ENCODE measurements around the gene TRIM8. TPM values are rescaled to one million over a fixed set of nuclear protein-coding genes. Genes with fewer than 3 reads are reported as not detected.

Gene TRIM8
- total and polyA plus RNA-seq, 7 experiments from 2014 or later = 23.9 to 88.7 (median 58.2) TPM

DNA sequence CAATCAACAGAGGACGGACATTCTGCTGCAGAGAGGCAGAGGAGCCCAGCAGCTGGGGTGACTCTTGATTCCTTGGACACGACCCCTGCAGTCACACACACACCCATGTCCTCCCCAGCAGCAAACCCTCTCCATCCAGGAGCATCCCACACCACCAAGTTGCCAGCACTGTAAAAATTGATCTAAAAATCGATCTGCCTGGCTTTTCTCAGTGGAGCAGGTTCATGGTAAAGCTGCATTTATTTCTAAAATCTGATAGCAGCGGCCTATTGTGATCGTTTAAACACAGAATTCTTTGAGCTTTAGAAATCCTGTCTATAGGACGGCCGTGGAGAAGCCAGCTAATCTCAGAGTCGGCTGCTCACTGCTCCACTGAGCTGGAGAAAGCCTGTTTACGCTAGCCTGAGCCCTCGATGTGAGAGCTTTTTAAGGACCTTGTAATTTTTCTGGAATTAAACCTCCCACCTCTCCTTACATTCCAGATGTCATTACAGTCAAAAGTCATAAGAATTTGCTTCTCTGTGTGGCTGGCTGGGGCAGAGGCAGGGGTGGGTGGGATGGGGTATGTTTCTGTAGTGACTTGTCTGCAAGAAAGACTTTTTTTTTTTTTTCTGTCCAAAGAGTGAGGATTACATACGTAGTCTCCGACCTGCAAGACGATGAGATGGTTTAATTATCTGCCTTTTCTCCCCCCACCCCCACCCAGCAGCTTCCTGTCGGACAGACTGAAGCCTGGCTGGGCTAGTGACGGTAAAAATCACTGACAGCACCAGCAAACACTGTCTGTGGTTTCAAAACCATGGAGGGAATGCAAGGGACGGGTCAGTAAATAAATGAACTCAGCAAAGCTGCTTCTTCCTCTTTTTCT, 31.6 kb downstream of the TRIM8 start:
- Histone ChIP-seq H3K27ac (ENCODE audit: low read depth, low read length) (peak overlapping the region; percentile 85), H3K4me1 (ENCODE audit: control insufficient read depth in 2 of 2, insufficient read depth in 2 of 2, low read length in 2 of 2) (peaks cover 18 to 36% of the 10 kb centered on the region in 2 donors), H3K9me3 (ENCODE audit: control insufficient read depth in 2 of 3, low read length in 3 of 3) (no peaks in the 10 kb centered on the region), H3K36me3 (ENCODE audit: control insufficient read depth in 2 of 3, insufficient read depth in 3 of 3, low read length in 3 of 3) (no peaks in the 10 kb centered on the region), H3K4me3 (ENCODE audit: low read length) (no peak overlapping the region), H3K27me3 (ENCODE audit: control insufficient read depth in 2 of 2, insufficient read depth in 2 of 2, low read length in 2 of 2) (no peaks in the 10 kb centered on the region)
- ChIA-PET CTCF (interaction anchor here (0.6 to 3.5 kb wide), 7 partner anchors 9 to 174 kb away, joined by 3 to 22 read pairs (median 4); partner anchors contain the start of genes ARL3, SFXN2 and TRIM8), POLR2A (interaction anchor here (0.6 to 11.1 kb wide), 9 partner anchors 15 to 62 kb away, joined by 3 to 169 read pairs (median 17); partner anchors contain the start of genes ARL3, SFXN2 and TRIM8)
- DNase-seq (no peak), ATAC-seq (no peak)
- peak overlapping the region; percentile 49 to 97 (median 91) for H3K27ac Mint-ChIP-seq
- H3K36me3 Mint-ChIP-seq = peaks cover 0 to 5% (median 0%) of the 10 kb centered on the region in 5 donors
- no peaks in the 10 kb centered on the region for H3K9me3 Mint-ChIP-seq
- intact Hi-C loops (cut with micrococcal nuclease) = no loop called here
- peaks cover 27 to 64% (median 49%) of the 10 kb centered on the region in 7 donors for H3K4me1 Mint-ChIP-seq
- no peaks in the 10 kb centered on the region for H3K27me3 Mint-ChIP-seq
- peak overlapping the region; percentile 17 to 93 (median 80) for H3K4me3 Mint-ChIP-seq

DNA sequence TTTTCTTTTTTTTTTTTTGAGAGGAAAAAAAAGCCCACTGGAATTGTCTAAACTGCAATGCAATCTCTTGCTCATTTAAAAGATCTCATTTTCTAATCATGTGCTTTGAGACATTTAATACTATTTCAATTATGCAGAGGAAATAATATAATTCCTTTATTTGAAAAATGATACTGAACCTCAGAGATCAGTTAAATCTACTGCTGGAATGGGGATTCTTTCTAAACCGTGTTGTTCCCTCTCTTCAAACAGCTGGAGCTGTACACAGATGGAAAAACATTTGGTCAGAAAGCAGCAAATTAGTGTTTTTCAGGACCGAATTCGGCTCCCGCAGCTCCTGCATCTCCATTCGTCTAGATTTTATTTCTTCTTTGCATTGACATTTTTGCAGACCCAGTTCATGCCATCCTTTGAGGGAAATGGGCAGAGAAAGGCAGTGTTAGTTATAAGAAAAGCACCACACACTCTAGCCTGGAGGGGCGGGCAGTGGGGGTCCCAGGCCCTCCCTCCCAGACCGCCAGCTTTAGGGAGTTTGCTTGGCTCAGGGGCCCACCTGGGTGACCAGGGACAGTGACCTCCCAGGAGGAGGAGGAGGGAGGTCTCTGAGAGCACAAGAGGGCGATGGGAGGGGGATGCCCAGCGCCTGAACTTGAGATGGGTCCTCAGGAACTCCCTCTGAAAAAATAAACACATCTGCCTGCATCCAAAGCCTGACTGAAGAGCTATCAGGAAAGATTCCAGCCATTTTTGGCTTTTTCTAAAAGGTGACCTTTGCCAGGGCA, 32.4 kb downstream of the TRIM8 start:
- Histone ChIP-seq H3K36me3 (ENCODE audit: control insufficient read depth in 2 of 3, insufficient read depth in 3 of 3, low read length in 3 of 3) (no peaks in the 10 kb centered on the region), H3K4me1 (ENCODE audit: control insufficient read depth in 2 of 2, insufficient read depth in 2 of 2, low read length in 2 of 2) (peaks cover 18 to 41% of the 10 kb centered on the region in 2 donors), H3K27me3 (ENCODE audit: control insufficient read depth in 2 of 2, insufficient read depth in 2 of 2, low read length in 2 of 2) (no peaks in the 10 kb centered on the region), H3K27ac (ENCODE audit: low read depth, low read length) (peak overlapping the region; percentile 85), H3K4me3 (ENCODE audit: low read length) (no peak overlapping the region), H3K9me3 (ENCODE audit: control insufficient read depth in 2 of 3, low read length in 3 of 3) (no peaks in the 10 kb centered on the region)
- Mint-ChIP-seq H3K27ac (peak overlapping the region in 7 of 9 donors; percentile 82 to 97 (median 91)), H3K4me1 (peaks cover 32 to 68% (median 53%) of the 10 kb centered on the region in 7 donors), H3K36me3 (peaks cover 0 to 8% (median 0%) of the 10 kb centered on the region in 5 donors), H3K9me3 (no peaks in the 10 kb centered on the region), H3K4me3 (peak overlapping the region in 5 of 10 donors; percentile 71 to 93 (median 82)), H3K27me3 (no peaks in the 10 kb centered on the region)
- intact Hi-C loops (cut with micrococcal nuclease) = no loop called here
- CTCF ChIA-PET = interaction anchor here (0.6 to 3.5 kb wide), 2 partner anchors 13 to 31 kb away, joined by 3 to 22 read pairs; partner anchors contain the start of gene TRIM8
- ATAC-seq (no peak), DNase-seq (no peak)
- POLR2A ChIA-PET = interaction anchor here (0.6 to 11.1 kb wide), 8 partner anchors 16 to 63 kb away, joined by 3 to 169 read pairs (median 4); partner anchors contain the start of genes ARL3 and TRIM8

DNA sequence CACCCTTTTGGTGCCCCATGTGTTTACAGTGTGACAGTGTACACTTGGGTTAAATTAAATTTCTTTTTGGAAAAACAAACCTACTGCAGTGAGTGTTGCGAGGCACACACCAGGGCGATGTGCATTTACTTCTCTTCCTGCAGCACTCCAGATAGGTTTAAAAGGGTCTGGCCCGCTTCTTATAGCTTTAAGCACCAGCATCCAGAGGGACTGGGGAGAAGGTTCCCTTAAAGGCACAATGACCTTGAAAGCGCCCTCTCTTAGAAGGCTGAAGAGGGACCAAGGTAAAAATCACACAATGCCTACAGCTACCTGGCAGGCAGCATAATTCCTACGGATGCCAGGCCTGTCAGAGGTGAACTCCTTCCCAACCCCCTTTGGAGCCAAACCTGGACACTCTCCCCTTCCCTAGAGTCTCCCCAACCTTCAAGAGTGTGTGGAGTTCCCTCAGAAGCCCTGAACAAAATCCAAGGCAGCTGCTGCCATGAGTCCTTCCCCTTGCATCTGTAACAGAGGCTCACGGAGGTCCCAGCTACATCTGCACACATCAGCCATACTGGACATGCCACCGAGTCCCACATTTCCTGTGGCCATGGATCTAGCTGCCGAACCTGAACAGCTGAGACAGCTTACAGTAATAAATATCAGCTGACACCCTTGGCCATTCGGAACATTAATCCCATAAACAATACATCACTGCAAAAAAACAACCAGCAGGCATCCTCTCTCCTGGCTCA, 33.2 kb downstream of the TRIM8 start:
- ATAC-seq (no peak), DNase-seq (no peak)
- Histone ChIP-seq H3K4me1 (ENCODE audit: control insufficient read depth in 2 of 2, insufficient read depth in 2 of 2, low read length in 2 of 2) (peaks cover 18 to 49% of the 10 kb centered on the region in 2 donors), H3K36me3 (ENCODE audit: control insufficient read depth in 2 of 3, insufficient read depth in 3 of 3, low read length in 3 of 3) (no peaks in the 10 kb centered on the region), H3K9me3 (ENCODE audit: control insufficient read depth in 2 of 3, low read length in 3 of 3) (no peaks in the 10 kb centered on the region), H3K27me3 (ENCODE audit: control insufficient read depth in 2 of 2, insufficient read depth in 2 of 2, low read length in 2 of 2) (no peaks in the 10 kb centered on the region), H3K4me3 (ENCODE audit: low read length) (no peak overlapping the region), H3K27ac (ENCODE audit: low read depth, low read length) (no peak overlapping the region)
- Mint-ChIP-seq H3K36me3 (peaks cover 0 to 10% (median 4%) of the 10 kb centered on the region in 5 donors), H3K4me1 (peaks cover 40 to 76% (median 59%) of the 10 kb centered on the region in 7 donors), H3K27ac (peak overlapping the region in 7 of 9 donors; percentile 3 to 97 (median 82)), H3K27me3 (no peaks in the 10 kb centered on the region), H3K4me3 (peak overlapping the region in 2 of 10 donors; percentile 12 to 88), H3K9me3 (no peaks in the 10 kb centered on the region)
- CTCF ChIA-PET = no interaction called here
- intact Hi-C loops (cut with micrococcal nuclease) = no loop called here
- POLR2A ChIA-PET = interaction anchor here (0.6 to 11.1 kb wide), 6 partner anchors 16 to 37 kb away, joined by 3 to 169 read pairs (median 14); partner anchors contain the start of genes ARL3 and TRIM8

DNA sequence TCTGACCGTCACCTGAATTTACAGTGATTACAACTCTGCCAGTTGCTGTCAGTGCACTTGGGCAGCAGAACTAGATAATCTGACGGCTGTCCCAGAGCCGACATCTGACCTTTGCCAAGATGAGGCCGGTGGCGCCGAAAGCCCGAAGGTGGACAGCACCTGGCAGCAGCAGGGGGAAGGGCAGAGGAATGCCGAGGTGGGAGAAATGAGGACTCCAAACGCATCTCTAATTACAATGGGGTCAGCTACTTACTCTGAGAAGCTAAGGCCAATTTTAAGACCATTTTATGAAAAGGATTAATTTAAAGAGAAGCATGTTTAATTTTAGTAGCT, 33.8 kb downstream of the TRIM8 start:
- Mint-ChIP-seq H3K9me3 (no peaks in the 10 kb centered on the region), H3K27me3 (no peaks in the 10 kb centered on the region), H3K4me3 (no peak overlapping the region), H3K4me1 (peaks cover 36 to 75% (median 56%) of the 10 kb centered on the region in 7 donors), H3K36me3 (peaks cover 0 to 10% (median 4%) of the 10 kb centered on the region in 5 donors), H3K27ac (peak overlapping the region in 5 of 9 donors; percentile 3 to 97 (median 82))
- no peaks in the 10 kb centered on the region for H3K36me3 ChIP-seq (ENCODE audit: control insufficient read depth in 2 of 3, insufficient read depth in 3 of 3, low read length in 3 of 3)
- no peak overlapping the region for H3K4me3 ChIP-seq (ENCODE audit: low read length)
- H3K27ac ChIP-seq (ENCODE audit: low read depth, low read length) = no peak overlapping the region
- POLR2A ChIA-PET = interaction anchor here (7.3 to 11.1 kb wide), 2 partner anchors 17 to 32 kb away, joined by 68 to 169 read pairs; partner anchors contain the start of gene TRIM8
- DNase-seq (no peak), ATAC-seq (no peak)
- H3K9me3 ChIP-seq (ENCODE audit: control insufficient read depth in 2 of 3, low read length in 3 of 3) = no peaks in the 10 kb centered on the region
- peaks cover 18 to 53% of the 10 kb centered on the region in 2 donors for H3K4me1 ChIP-seq (ENCODE audit: control insufficient read depth in 2 of 2, insufficient read depth in 2 of 2, low read length in 2 of 2)
- CTCF ChIA-PET = no interaction called here
- intact Hi-C loops (cut with micrococcal nuclease) = no loop called here
- no peaks in the 10 kb centered on the region for H3K27me3 ChIP-seq (ENCODE audit: control insufficient read depth in 2 of 2, insufficient read depth in 2 of 2, low read length in 2 of 2)

DNA sequence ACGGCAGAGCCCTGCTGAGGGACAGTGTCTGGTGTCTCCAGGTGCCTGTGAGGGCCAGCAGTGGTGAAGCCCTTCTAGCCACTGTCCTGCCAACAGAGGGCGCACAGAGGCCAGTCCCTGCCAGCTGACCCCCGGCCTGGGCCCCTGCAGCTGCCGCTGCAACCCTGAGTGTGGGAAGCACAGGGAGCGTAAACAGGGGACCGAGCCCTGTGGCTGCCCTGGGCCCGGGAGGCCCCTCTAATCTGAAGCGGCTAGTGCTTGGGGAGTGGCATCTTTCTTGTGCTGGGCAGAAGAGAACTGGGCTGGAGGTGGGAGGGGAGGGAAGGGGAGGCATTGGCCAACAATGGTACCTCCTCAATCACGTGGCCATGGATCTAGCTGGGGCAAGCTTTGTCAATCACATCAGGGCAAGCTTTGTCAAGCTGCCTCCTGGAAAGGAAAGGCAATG, 34.6 kb downstream of the TRIM8 start:
- CTCF ChIA-PET = interaction anchor here (0.9 to 1.3 kb wide), 2 partner anchors 33 to 34 kb away, joined by 3 to 5 read pairs; no protein-coding TSS in a partner anchor
- Histone ChIP-seq H3K4me1 (ENCODE audit: control insufficient read depth in 2 of 2, insufficient read depth in 2 of 2, low read length in 2 of 2) (peaks cover 12 to 45% of the 10 kb centered on the region in 2 donors), H3K27ac (ENCODE audit: low read depth, low read length) (no peak overlapping the region), H3K9me3 (ENCODE audit: control insufficient read depth in 2 of 3, low read length in 3 of 3) (no peaks in the 10 kb centered on the region), H3K36me3 (ENCODE audit: control insufficient read depth in 2 of 3, insufficient read depth in 3 of 3, low read length in 3 of 3) (no peaks in the 10 kb centered on the region), H3K4me3 (ENCODE audit: low read length) (no peak overlapping the region), H3K27me3 (ENCODE audit: control insufficient read depth in 2 of 2, insufficient read depth in 2 of 2, low read length in 2 of 2) (no peaks in the 10 kb centered on the region)
- no peak for DNase-seq
- Mint-ChIP-seq H3K27me3 (no peaks in the 10 kb centered on the region), H3K4me3 (no peak overlapping the region), H3K27ac (peak overlapping the region in 4 of 9 donors; percentile 3 to 78 (median 49)), H3K9me3 (no peaks in the 10 kb centered on the region), H3K36me3 (peaks cover 0 to 12% (median 4%) of the 10 kb centered on the region in 5 donors), H3K4me1 (peaks cover 30 to 67% (median 53%) of the 10 kb centered on the region in 7 donors)
- intact Hi-C loops (cut with micrococcal nuclease) = no loop called here
- POLR2A ChIA-PET = interaction anchor here (0.6 to 1.2 kb wide), 2 partner anchors 9 to 32 kb away, joined by 3 read pairs; no protein-coding TSS in a partner anchor
- peak; percentile 33 for ATAC-seq

All from naive thymus-derived CD4-positive, alpha-beta T cell (primary cell).